Stimulated activated CD4-positive, alpha-beta T cell treated with anti-CD3 and anti-CD28 coated beads, Interleukin-15, amount 100 ng/mL, for 48 hours (primary cell): ENCODE results near the gene KYAT1.
A peak's percentile ranks its signal among the peaks of the same experiment; 100 is the strongest.

Experiments
- DNase-seq, 2 donors: peaks; one replicate each; pipeline ENCODE4 v3.0.0-alpha.2; 2020; ENCODE audit warnings: low read depth in 2 of 2

The KYAT1 gene

DNA sequence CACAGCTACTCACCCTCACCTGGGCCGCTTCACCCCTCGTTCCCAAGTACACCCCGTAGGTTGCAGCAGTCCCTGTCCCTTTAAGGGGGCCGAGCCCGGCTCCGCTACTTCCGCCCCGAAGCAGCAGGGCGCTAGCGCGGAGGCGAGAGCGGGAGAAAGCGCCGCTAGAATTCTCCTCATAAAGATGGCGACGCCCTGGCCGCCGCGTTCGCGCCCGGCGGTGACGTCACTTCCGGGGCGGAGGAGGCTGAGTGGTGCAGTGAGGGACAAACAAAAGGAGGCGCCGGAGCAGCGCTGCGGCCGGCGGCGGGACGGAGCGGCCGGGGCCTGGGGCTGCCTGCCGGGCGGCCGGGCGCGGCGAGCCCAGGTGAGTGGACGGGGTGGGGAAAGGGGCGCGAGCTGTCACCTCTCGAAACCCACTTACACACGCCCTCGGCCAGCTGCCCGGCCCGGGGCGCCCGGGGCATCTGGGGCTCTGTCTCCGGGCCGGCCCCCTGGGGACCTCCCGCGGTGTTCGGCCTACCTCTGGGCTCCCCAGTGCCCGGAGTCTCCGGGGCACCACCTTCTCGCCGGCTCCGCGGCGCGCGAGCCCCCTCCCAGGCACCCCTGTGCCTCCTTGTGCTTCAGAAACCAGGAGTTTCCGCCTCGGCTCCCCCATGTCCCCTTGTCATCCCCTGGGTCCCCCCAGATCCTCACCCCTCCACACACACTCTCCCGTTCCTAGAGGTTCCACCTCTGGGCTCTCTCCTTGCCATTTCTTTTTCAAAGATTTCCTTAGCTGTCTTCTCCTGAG, at the start of gene KYAT1, which contains the start of gene LRRC8A:
Gene KYAT1, minus strand, starts transcription at position 67 of the 793 bp plus-strand sequence. CDS start 36,545 bp downstream, outside the sequence.
Gene LRRC8A, plus strand, starts transcription at position 250 of the 793 bp plus-strand sequence. CDS start 25,032 bp downstream, outside the sequence.
- peak; percentile 96 to 98 for DNase-seq

DNA sequence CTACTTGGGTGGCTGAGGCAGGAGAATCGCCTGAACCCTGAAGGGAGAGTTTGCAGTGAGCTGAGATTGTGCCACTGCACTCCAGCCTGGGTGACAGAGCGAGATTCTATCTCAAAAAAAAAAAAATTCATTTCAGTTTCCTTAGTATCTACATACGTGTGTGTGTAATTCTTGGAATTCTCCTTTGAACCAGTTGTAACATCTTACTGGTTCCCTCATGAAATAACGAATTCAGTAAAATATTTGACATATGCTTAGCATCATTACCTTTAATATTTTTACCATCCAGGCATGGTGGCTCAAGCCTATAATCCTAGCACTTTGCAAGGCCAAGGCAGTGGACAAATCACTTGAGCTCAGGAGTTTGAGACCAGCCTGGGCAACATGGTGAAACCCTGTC, 47.8 kb upstream of the KYAT1 start:
- DNase-seq = no peak

DNA sequence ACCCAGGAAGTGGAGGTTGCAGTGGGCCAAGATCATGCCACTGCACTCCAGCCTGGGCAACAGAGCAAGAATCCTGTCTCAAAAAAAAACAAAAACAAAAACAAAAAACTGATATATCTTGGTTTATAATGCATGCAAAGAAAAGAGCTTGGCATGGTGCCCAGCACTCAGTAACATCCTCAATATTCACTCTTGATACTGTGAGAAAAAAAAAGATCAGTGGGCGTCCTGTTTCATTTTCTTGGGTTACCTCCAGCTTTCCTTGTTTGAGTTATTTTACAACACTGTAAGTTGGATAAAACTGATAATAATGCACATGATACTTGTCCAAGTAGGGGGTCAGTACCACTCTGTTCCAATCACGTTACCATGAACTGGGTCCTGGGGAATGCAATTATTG, 46.9 kb upstream of the KYAT1 start:
- DNase-seq = no peak

DNA sequence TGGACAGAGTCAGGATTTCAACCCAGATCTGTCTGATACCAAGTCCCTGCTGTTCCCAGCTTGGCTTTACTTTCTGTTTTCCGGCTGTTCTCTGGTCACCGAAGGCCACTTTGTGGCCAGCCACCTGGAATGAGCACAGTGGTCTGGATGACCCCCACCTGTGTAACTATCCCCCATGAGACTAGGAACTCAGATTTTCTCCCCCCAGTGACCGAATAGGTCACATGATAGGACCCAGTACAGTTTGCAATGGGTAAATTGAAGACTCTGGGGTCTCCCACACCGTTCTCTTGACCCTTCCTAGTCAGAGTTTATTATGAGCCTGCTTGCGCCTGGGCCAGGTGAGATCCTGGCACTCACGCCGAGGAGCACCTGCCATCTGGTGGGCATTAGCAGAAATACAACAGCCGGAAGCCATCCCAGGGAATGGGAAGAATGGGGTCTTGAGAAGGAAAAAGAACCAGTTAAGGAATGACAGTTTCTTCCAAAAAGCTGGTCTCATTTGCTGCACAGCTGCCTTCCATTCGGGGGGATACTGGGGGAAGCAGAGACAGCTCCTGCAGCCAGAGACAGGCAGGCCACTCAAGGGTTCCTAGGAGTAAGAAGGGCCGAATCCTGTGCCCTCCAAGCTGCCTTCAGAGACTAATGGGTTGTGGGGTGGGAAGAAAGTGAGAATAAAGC, 46.1 kb upstream of the KYAT1 start:
- no peak for DNase-seq

DNA sequence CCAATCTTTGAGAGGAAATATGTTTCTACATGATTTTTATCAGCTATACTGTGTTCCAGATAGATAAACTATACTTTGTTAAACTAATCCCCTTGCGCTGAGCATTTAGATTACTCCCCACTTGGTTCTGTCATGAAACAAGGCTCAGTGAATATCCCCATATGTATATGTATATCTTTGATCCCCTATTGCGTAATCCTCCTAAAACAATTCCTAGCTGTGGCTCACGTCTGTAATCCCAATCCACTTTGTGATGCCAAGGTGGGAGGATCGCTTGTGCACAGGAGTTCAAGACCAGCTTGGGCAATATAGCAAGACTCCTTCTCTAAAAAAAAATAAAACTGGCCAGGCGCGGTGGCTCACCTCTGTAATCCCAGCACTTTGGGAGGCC, 41.7 kb upstream of the KYAT1 start:
- DNase-seq = no peak

DNA sequence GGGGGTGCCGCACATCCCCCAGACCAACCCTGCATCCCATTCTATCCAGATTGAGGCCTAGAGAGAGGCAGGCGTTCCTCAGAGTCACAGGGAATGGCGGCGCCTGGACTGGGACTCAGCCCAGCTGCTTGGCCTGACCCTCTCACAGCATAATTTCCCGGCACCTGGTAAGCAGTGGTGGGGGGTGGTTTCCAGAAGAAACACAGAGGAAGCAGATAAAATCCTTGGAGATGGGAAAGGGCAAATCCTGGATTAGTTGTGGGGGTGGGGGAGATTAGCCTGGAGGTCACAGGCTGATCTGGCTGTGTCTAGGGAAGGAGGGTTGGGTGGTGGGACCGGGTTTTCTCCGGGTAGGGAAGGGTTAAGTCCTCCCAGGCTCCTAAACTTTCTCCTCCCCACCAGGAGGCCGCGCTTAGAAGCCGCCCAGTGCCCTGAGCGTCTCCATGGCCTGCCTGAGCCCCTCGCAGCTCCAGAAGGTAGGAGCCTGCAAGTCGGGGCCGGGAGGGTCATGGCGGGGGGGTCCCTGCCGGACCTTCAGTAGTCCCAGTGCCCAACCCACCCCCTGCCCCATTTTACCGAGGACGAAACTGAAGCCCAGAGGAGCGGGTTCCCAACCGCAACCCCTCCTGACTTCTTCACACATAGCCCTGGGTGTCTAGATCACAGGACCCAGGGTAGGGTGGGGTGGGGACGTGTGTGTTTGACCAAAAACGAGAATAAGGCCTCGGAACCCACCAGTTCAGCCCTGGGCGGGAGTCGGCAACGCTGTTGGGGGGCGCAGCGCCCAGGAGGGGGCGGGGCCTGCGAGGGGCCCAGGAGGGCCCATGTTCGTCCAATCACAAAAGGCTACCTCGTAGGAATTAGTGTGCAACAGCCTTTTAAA, 40.4 kb upstream of the KYAT1 start:
- DNase-seq = no peak

DNA sequence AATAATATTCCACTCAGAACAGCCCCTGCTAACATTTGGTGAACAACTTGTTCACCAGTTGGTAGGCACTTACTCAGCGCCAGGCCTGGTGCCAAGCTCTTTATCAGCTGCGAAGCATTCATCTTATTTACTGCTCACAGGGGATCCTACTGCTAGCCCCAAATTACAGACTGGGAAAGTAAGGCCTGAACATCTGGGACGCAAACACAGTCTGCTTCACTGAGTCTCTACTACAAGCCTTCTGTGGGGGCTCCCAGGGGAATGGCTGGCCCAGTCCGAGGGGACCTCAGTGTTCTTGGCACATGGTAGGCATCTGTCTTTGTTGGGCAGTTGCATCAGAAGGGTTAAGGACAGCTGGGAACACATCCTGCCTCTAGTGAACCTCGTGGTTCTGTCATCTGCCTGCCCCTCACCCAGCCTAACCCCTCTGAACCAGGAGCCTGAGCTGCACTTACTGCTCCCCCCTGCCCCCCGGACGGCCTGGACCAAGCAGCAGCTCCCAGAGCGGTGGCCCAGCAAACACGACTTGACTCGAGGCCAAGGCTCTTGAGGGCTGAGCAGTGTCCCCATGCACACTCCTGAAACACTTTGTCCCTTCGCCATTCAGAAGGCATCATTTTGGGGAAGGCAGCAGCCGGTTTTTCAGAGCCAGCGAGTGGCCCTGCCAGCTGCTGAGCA, 38.8 kb upstream of the KYAT1 start, which contains the start of gene PHYHD1:
Gene PHYHD1, plus strand, starts transcription at position 602 of the 678 bp plus-strand sequence. CDS start 1,342 bp downstream, outside the sequence.
- DNase-seq = no peak

DNA sequence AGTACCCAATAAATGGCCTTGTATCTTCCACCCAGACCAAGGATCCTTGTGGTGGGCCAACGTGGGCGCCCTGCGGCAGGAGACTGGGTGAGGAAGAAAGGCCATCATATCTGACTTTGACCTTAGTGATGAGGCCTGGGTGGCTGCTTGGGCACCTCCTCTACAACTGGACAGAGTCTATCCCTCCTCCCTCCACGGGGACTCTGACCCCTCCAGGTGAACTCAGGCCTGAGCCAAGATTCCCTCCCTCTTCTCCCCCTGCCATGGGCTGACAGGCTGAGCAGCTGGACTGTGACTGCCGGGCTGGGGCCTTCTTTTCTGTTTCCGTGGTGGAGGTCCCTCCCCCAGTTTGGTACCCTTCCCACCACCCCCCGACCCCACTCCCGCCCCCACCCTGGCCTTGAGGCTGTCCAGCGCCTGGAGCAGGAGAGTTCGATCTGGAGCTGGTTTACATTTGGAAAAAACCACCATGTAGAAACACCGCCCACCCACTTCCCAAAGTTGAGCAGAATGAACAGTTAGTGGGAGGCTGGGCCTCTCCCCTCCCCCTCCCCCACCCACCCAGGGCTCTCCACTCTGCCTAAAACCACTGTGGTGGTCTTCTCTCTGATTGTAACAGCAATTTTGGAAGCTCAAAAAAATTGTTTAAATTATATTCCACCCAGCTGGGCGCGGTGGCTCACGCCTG, 37.8 kb upstream of the KYAT1 start:
- DNase-seq = no peak

DNA sequence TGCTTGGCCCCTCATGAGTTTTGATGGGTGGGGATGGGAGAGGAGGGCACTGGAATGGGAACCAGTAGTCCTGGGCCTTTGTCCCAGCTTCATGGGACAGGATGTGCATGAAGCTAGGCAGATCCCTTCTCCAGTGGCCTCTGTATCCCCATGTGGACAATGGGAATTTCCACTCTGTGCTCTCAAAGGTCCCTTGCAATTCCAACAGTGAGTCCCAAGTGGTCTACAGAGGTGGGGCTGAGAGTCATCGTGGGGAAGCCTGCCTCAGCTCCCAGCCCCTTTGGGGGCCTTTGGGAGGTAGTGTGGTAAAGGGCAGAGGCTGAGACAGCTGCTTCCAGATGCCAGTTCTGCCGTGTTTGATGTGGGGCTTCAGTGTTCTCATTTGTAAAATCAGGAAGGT, 37.2 kb upstream of the KYAT1 start:
- DNase-seq = no peak

DNA sequence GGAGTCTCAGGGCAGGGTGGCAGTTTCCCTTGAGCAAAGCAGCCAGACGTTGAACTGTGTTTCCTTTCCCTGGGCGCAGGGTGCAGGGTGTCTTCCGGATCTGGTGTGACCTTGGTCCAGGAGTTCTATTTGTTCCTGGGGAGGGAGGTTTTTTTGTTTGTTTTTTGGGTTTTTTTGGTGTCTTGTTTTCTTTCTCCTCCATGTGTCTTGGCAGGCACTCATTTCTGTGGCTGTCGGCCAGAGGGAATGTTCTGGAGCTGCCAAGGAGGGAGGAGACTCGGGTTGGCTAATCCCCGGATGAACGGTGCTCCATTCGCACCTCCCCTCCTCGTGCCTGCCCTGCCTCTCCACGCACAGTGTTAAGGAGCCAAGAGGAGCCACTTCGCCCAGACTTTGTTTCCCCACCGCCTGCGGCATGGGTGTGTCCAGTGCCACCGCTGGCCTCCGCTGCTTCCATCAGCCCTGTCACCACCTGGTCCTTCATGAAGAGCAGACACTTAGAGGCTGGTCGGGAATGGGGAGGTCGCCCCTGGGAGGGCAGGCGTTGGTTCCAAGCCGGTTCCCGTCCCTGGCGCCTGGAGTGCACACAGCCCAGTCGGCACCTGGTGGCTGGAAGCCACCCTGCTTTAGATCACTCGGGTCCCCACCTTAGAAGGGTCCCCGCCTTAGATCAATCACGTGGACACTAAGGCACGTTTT, 35.5 kb upstream of the KYAT1 start:
- no peak for DNase-seq

DNA sequence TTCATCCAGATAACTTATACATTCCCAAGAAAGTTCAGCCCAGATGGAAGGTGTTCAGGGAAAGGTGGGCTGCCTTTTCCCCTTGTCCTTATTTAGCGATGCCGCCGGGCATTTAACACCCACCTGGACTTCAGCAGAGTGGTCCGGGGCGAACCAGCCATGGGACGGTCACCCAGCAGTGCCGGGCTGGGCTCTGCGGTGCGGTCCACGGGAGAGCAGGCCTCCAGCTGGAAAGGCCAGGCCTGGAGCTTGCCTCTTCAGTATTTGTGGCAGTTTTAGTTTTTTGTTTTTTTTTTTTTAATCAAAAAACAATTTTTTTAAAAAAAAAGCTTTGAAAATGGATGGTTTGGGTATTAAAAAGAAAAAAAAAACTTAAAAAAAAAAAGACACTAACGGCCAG, 35.0 kb upstream of the KYAT1 start:
- DNase-seq = no peak

DNA sequence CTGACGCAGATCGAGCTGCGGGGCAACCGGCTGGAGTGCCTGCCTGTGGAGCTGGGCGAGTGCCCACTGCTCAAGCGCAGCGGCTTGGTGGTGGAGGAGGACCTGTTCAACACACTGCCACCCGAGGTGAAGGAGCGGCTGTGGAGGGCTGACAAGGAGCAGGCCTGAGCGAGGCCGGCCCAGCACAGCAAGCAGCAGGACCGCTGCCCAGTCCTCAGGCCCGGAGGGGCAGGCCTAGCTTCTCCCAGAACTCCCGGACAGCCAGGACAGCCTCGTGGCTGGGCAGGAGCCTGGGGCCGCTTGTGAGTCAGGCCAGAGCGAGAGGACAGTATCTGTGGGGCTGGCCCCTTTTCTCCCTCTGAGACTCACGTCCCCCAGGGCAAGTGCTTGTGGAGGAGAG, 34.5 kb upstream of the KYAT1 start:
- no peak for DNase-seq

DNA sequence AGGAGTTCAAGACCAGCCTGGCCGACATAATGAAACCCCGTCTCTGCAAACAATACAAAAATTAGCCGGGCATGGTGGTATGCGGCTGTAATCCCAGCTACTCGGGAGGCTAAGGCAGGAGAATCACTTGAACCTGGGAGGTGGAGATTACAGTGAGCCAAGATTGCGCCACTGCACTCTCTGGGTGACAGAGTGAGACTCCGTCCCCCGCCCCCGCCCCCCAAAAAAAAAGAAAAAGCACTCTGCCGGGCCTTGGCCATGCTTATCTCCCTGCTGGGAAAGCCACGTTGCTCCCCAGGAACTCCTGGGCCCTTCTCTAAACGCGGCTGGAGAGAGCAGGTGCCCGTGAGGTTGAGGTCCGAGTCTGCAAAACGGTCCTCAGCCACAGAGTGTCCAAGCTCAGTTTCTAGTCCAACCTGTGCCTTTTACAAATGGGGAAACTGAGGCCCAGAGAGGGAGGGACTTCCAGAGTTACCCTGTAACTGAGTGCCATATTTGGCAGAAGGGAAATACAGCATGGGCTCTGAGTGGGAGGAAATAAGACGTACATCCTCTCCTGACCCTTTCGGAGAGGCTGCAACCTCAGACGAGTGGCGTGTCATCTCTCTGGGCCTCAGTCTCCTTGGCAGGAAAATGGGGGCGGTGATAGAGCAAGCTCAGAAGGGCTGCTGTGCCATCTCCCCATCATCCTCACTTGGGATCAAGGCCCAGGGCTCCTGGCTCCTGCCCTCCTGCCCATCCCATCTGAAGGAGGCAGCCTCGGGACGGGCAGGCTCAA, 32.4 kb upstream of the KYAT1 start:
- no peak for DNase-seq

DNA sequence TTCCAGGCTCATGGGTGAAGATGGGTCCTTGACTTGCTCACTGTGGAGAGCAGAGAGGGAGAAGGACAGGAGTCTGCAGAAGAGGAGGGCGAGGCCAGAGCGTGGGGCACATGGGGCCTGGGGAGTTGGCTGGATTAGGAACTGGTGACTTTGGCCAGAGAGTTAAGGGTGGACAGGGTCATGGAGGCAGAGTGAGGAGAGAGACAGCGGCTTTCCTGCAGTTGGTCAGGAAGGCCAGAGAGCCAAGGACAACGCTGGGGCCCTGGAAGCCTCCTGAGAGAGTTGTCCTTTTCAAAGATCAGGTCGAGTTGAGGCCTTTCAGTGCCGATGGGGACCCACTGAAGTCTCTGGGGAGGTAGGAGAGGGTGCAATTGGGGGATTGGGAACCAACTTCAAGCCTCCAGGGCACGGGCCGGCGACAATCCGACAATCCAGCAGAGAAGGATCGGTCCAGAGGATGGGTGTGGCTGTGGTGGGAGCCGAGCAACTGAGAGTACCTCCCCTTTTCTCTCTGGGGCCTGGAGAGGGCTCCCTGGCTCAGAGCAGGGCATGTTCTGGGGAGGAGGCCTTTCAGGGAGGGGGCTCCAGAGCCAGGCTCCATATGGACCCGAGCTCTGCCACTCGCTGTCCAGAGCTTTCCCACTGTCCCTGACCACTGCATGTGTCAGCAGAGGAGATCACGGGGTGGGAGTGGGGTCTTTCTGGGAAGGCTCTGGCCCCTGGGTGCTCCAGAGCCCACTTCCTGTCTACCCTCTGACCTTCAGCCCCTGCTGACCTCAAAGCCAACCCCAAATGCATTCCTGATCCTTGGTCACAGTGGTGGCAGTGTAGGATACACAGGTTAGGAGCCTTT, 31.5 kb upstream of the KYAT1 start:
- no peak for DNase-seq

DNA sequence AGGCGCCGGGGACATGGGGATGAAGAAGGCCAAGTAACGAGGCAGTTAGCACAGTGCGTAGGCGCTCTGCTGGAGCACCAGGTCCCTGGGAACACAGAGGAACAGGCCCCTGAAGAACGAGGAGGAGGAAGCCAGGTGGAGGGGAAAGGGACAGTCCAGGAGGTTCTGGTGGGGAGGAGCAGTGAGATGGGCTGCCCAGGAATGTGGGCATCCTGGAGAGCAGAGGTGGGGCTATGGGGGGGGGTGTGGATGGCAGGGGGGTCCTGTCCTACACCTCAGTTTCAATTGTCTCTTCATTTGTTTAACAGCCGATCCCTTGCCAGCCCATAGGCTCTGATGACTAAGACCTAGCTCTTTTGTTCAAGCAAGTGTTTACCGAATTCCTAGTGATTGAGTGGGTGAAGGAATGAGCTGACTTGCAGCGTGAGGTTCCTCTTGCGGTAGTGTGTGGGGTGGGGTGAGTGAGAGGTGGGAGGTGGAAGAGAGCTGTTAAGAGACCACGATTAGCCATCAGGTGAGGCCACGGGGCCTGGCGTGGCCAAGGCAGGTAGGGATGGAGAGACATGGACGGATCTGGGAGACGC, 30.6 kb upstream of the KYAT1 start:
- no peak for DNase-seq

DNA sequence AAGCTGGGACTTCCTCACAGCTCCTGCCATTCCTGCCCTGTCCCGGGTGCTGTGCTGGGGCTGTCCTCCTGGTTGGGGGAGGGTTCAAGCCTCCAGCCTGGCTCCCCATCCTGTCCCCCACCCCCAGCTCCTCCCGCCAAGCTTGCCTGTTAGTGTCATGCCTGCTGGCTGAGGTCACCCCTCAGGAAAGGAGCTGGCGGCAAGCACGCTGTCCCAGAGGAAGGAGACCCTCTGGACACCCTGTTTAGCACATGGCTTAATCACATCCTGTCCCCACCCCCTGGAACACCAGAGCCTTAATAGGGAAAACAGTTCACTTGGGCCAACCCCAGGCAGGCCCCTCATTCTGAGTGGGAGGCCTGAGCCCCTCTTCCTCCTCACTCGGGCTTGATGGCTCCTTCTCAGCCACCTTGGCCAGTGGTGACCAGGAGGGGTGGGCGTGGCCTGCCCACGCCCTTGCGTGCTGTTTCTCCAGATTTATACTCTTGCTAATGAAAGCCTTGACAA, 29.8 kb upstream of the KYAT1 start:
- no peak for DNase-seq

DNA sequence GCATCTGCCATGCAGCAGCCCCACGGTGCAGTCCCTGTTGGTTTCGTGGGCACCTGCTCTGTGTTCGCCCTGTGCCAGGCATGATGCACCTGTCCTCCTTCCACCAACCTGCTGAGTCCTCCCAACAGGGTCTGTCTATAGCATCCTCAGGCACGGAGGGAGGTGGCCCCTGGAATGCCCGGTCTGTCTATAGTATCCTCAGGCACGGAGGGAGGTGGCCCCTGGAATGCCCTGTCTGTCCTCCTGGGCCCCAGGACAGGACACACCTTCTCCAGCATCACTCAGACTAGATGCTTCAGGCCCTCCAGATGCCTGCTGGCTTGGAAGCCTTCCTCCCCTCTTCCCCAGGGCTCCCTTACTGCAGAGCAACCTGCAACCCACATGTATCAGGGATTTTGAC, 29.2 kb upstream of the KYAT1 start:
- DNase-seq = no peak

DNA sequence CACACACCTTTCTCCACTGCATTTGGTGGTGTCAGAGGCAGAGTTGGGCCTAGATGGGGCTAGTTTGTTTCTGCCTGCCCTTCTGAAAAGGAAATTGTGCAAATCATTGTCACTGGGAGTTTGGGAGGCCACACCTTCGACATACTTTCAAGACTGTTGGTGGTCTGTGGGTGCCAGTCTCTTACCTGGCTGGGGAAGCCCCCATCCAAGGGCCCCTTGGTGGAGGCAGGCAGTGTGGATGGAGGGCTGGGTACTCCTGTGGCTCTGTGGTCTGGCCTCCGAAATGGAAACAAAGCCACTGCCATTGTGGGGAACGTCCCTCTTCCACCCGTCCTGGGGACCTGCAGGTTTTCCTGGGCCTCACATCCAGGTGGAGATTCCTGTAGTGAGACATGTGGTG, 28.1 kb upstream of the KYAT1 start:
- no peak for DNase-seq
